NCI-H2227 (cell line): Measurements from ENCODE around the gene MYO15A.
"Not testable (repeated sequence)": the region's sequence is repeated elsewhere in the genome, so short reads cannot be mapped to it uniquely, and the experiment has no call there.

Source experiments
- DNase-seq: peaks from one replicate; lab custom pipeline; 2025; ENCODE audit not compliant: unreplicated experiment; lab: John Stamatoyannopoulos, UW

The MYO15A gene

DNA sequence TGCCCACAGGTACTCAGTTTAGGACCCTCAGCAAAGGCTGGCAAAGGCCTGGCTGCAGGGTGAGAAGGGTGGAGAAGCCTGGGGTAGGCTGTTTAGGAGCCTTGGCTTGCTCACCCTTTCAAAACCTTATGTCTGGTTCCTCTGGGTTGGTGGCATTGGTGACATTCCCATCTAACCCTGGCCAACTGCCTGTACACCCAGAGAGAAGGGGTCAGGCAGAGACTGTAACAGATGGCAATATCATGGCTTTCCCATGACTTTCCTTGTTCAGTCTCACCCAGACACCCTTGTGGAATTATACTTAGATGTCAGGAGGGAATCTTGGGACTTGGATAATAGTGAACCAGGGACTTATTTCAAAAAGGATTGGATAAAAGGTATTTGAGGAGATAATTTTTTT, 98.4 kb downstream of the MYO15A start:
- no peak for DNase-seq

DNA sequence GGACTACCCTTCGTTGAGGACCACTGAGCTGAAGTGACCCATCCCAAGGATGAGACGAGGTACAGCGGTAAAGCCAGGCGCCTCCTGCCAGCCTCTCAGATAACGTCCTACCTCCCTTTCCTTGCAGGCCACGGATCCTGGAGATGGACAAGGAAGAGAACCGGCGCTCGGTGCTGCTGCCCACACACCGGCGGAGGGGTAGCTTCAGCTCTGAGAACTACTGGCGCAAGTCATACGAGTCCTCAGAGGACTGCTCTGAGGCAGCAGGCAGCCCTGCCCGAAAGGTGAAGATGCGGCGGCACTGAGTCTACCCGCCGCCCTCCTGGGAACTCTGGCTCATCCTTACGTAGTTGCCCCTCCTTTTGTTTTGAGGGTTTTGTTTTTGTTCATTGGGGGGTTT, 99.5 kb downstream of the MYO15A start:
- no peak for DNase-seq

DNA sequence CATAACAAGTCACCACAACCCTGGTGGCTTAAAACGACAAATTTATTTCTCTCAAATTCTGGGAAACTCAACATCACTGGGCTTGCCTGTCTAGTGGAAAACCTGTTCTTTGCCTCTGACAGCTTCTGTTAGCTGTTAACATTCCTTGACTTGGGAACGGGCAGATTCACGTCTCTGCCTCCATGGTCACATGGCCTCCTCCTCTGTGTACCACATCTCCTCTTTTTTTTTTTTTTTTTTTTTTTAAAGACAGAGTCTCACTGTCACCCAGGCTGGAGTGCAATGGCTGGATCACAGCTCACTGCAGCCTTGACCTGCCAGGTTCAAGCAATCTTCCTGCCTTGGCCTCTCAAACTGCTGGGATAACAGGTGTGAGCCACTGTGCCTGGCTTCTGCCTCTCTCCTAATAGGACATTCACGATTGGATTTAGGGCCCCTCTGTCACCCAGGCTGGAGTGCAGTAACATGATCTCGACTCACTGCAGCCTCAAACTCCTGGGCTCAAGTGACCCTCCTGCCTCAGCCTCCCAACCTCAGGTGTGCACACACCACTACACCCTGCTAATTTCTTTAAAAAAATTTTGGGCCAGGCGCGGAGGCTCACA, 105.2 kb downstream of the MYO15A start:
- no peak for DNase-seq

DNA sequence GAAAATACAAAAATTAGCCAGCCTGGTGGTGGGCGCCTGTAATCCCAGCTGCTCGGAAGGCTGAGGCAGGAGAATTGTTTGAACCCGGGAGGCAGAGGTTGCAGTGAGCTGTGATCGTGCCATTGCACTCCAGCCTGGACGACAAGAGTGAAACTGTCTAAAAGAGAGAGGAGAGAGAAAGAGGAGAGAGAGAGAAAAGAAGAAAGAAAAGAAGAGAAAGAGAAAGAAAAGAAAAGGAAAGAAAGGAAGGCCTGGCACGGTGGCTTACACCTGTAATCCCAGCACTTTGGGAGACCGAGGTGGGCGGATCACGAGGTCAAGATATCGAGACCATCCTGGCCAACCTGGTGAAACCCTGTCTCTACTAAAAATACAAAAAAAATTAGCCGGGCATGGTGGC, 108.3 kb downstream of the MYO15A start:
- DNase-seq = not testable (repeated sequence)

DNA sequence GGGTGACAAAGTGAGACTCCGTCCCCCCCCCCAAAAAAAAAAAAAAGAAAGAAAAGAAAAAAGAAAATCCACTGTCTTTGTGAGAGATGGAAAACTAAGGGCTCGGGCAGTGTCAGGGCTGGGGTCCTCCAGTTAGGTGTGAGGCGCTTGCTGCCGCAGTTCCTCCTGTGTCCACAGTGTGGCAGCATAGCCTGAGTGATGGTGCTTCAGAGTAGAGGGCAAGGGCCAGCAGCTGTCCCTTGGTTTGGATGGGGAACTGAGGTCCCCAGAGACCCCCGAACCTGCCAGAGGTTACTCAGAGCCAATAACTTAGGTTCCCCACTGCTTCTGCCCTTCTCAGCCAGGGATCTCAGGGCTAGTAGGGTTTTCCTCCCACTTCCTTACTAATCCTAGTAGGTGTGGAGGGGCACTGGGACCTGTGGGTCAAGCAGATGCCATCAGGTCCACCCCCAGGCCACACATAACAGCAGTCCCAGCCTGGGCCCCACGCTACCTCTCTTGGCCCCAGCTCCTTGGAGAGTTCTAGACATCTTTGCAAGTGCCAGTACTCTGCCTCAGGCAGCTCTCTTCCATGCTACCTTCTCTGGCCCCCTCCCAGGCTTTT, 109.0 kb downstream of the MYO15A start:
- DNase-seq = peak; percentile 63

DNA sequence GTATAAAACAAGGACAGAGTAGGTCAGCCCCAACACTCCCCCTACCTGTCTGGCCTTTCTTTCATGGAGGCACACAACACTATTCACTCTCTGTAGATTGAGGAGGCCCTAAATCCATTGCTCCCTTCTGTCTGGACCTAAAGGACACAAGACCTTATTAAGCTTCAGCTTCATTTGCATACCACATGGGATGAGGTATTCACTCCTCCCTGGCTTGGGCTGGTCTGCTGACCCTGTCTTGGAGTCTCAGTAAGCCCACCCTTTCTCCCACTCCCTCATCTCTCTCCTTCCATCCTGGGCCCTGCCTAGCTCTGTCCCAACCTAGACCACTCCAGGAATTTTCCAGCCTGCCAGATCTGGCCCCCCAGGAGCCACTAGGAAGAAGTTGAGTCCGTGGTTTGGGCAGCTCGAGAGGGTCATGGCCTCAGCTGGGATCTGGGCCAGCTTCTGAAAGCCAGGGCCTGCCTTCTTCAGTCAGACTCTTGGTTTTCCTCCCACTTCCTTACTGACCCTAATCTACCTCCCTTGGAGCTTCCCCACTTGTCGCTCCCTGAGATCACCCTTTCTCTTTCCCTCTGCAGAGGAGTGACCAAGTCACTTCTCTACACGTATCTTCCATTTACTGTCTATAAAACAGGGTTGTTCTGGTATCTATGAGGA, 110.3 kb downstream of the MYO15A start:
- no peak for DNase-seq

DNA sequence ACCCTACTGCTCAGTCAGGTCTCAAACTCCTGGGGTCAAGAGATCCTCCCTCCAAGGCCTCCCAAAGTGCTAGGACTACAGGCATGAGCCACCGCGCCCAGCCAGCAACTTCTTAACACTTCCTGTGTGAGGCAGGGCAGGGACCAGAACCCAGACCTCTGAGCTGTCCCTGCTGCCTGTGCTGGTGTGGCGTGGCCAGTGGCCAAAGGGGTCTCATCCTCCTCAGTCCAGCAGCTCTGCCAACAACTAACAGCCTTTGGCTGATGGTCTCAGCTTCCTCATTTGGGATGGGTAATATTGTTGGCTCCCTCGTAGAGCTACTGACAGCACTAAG, 115.5 kb downstream of the MYO15A start:
- DNase-seq = no peak

DNA sequence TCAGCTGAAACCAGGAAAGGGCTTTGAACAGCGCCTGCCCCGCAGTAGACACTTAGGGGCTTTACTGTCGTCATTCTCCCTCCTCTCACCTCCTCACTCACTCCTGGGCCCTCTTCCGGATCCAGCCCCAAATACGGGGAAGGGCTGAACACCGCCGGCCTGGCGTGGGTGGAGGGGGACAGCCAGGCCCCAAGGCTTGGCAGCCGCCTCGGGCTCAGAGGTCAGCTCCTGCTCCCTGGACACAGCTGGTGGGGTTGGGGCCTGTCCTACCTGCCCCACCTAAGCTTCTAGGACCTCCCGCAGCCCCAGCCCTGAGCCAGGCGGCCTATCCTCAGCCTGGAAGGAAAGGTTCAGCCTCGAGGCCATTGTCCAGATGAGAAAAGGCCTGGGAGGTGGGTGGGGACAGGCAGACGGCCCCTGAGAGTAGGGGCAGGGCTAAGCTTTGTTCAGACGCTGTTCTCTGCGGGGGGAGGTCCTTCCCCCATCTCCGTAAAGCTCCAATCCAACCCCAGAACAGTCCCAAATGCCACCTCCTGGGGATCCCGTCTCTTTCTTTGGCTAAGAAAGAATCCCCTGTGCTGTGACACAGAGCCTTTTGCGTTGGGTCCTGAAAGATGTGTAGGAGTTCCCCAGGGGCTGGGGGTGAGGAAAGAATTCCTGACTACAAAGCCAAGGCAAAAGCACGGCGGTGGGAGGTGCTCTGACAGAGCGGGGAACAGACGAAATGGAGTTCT, 116.0 kb downstream of the MYO15A start:
- DNase-seq = peak; percentile 58

DNA sequence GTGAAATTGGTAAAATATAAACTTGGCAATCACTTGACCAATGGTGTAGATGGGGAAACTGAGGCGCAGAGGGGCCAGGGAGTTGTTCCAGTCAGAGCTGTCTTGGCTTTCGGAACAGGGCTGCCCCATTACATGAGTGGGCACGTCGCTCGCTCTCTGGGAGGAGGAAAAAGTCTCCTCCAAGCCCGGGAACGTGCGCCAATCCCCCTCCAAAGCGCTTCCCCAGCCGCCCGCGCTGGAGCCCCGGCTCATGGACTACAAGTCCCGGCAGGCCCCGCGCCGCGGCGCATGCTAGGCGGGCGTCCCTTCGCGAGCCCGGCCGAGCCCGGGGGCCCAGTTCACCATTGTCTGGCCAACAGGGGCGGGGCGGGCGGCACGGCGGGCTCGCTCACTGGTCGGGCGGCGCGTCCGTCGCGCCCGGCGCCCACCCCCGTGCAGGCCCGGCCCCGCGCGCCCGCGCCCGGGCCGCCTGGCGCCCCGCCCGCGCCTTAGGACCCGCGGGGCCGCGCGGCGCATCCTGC, 116.6 kb downstream of the MYO15A start, which contains the start of gene LLGL1:
Gene LLGL1, plus strand, starts transcription at position 515 of the 521 bp plus-strand sequence. CDS start 48 bp downstream, outside the sequence.
- DNase-seq = peak; percentile 95

DNA sequence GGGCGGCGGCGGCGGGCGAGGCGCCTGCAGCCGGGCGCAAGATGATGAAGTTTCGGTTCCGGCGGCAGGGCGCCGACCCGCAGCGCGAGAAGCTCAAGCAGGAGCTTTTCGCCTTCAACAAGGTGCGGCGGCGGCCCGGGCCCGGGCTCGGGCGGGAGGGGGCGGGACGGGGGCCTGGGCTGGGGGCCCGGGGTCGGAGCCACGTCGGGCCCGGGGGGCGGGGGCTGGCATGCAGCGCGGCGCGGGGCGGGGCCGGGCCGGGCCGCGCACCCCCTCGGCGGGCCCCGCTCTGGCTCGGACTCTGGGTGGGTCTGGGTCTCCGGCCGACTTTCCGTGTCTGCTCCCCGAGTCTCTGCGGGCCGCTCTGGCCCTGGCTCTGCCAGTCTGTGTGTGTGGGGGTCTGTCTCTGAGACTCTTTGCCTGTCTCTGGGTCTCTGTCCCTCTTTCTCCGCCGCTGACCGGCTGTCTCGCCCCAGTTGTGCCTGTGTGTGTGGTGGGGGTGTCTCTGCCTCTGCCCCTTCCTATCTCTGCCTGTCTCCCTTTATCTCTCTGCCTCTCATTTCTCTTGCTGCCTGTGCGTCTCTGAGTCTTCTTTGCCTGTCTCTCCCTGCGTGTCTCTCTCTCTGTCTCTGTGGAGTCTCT, 117.2 kb downstream of the MYO15A start:
- no peak for DNase-seq

DNA sequence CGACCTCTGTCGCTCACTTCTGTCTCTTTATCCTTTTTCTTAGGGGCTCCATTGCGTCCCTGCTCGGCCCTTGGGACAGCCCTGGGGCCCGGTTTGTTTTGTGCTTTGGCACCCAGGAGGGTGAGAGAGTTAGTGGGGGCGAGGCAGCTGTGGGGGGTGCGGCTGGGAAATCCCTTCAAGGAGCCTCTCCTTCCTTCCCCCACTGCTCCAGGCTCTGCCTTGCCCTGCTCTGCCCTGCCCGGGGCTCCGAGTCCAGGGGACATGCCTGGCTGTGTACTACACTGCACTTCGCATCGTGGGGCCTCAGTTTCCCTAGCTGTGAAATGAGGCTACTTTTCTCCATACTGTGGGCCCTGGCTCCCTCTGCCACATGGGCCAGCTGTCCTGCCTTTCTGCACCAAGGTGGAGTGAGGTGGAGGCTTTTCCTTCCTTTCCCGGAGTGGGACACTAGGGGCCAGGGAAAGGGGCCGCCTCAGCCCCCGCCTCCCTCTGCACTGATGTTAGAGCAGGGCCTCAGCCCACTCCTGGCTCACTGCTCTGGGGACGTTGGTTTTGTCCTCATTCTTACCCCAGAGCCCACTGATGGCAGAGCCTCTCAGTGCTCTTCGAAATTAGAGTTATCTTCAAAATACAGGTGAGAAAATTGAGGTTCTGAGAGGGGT, 117.9 kb downstream of the MYO15A start:
- DNase-seq = no peak

DNA sequence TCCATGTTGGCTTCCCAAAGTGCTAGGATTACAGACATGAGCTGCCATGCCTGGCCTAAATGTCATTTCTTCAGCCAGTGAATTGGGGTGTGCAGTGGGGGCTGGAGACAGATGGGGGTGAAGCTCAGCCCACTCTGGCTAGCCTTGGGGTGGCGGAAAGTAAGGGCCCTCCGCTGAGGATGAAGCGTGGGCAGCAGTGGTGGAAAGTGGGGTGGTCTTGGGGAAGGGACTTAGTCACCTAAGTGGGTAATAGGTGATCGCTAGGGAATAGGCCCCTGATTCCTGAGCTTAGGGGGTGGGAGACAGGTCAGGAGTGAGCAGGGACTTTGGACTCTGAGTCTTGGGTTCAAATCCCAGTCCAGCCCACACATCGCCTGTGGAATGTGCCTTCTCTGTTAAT, 119.1 kb downstream of the MYO15A start:
- DNase-seq = no peak

DNA sequence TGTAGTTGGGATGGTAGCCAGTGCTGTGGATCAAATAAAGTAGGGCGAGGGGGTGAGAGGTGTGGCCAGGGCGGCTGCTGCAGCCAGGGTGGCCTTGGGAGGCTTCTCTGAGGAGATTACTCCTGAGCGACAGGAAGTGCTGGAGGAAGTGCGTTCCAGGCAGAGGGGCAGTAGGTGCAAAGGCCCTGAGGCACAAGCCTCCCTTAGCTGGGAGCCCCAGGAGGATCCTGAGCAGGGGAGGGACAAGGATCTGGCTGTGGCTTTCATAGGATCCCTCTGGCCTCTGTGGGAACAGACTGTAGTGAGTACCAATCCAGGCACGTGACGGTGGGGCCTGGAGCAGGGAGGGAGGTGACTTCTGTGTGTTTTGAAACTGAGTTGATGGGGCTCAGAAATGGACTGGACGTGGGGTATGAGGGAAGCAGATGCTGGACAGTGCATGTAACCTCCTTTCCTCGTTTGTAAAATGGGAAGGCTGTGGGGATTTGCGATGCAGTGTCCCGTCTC, 119.7 kb downstream of the MYO15A start:
- DNase-seq = no peak

DNA sequence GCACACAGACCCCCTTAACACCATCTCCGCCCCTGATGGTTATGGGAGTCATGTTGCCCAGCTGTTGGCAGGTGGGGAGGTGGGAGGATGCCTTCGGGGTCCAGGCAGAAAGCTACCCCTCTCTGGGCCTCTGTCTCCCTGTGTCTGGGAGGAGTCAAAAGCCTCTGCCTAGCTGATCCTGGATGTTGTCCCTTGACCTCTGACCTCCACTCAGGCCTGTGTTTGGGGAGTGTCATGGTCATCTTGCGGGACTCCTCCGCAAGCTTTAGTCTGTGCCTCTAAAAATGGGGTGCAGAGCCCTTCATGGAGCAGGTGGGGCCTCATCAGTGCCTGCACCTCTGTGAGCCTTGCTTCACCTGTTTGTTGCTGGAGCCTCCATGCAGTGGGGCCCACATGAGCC, 120.7 kb downstream of the MYO15A start:
- no peak for DNase-seq
